LoVo (cell line): Measurements from ENCODE around the gene PAFAH1B1.
"Not testable (repeated sequence)": the region's sequence is repeated elsewhere in the genome, so short reads cannot be mapped to it uniquely, and the experiment has no call there.

Experiments used
- DNase-seq: peaks from one replicate; pipeline ENCODE4 v3.0.0-alpha.2; 2016; ENCODE audit warnings: low spot score

PAFAH1B1 gene

GRCh38 chr17:2635675-2636074 is 42.2 kb downstream of the PAFAH1B1 start:
- no peak for DNase-seq

DNA sequence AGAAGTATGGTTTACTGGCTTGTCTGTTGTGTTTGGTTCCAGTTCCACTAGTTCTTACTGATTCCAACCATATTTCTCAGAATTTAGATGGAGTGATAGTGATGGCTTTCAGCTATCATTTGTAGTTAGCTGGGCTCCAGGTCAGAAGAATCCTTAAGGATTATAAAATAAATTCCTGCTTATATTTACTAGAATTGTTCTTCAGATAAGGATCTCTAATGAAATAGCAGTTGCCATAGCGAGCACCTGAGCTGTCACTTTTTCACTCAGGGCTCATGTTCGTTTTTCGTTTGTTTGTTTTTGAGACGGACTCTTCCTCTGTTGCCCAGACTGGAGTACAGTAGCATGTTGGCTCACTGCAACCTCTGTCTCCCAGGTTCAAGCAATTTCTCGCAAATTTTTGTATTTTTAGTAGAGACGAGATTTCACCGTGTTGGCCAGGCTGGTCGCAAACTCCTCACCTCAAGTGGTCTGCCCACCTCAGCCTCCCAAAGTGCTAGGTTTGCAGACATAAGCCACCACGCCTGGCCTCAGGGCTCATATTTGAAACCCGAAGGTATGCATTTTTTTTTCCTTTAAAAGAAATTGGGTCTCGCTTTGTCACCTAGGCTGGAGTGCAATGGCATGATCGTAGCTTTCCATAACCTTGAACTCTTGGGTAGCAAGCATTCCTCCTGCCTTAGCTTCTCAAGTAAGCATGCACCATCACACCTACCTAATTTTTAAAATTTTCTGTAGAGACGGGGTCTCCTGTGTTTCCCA is 42.9 kb downstream of the PAFAH1B1 start:
- no peak for DNase-seq

DNA sequence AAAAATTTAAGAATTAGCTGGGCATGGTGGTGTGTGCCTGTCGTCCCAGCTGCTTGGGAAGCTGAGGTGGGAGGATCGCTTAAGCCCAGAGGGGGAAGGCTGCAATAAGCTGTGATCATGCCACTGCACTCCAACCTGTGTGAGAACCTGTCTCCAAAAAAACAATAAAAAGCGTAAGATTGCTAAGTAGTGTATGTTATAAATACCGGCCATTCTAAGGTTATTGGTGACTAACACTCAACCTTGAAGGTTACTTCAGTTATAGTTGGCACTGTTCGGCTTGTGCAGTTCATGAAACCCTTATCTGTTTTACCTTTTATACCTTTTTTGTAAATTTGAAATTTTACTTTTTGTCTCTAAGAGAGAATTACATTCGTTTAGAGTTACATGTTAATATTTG is 44.0 kb downstream of the PAFAH1B1 start:
- DNase-seq = no peak

- no peak for DNase-seq
These were observed 51.5 kb downstream of the PAFAH1B1 start for GRCh38 chr17:2644971-2645370.

GRCh38 chr17:2647957-2648356 is 54.5 kb downstream of the PAFAH1B1 start:
- no peak for DNase-seq

GRCh38 chr17:2649191-2649590 is 55.7 kb downstream of the PAFAH1B1 start:
- no peak for DNase-seq

- not testable (repeated sequence) for DNase-seq
These were observed 59.5 kb downstream of the PAFAH1B1 start for GRCh38 chr17:2652911-2653310.

DNA sequence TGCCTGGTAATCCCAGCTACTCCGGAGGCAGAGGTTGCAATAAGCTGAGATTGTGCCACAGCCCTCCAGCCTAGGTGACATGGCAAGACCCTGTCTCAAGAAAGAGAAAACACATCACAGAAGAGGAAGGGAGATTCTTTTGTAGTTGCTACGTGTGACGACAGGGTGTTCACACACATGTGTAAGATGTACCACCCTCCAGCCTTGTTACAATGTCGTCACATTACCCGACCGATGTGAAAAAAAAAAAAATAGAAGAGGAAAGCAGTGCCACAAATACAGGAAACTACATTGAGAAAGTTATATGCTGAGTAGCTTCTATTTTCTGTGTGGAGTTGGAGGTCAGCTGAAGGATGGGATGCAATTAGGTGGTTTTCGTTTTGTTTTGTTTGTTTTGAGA is 62.1 kb downstream of the PAFAH1B1 start:
- no peak for DNase-seq

DNA sequence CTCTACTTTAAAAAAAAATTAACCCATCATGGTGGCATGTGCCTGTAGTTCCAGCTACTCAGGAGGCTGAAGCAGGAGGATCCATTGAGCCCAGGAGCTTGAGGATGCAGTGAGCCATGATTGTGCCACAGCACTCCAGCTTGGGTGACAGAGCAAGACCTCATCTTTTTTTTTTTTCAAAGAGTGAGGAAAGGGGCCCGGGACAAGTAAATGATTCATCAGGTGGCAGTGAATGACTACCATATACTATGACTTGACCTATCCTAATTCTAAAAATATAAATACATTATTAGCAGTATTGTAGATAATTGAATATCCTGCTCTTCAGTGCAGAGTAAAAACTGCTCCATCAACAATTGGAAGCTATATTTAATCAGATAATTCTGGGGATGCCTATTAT is 62.8 kb downstream of the PAFAH1B1 start:
- no peak for DNase-seq

DNA sequence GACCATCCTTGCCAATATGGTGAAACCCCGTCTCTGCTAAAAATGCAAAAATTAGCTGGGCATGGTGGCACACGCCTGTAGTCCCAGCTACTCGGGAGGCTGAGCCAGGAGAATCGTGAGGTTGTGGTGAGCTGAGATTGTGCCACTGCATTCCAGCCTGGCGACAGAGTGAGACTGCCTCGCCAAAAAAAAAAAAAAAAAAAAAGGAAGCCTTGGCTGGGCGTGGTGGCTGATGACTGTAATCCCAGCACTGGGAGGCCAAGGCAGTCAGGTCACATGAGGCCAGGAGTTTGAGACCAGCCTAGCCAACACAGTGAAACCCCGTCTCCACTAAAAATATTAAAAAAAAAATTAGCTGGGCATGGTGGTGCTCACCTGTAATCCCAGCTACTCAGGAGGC is 65.9 kb downstream of the PAFAH1B1 start:
- peak; percentile 28 for DNase-seq

DNA sequence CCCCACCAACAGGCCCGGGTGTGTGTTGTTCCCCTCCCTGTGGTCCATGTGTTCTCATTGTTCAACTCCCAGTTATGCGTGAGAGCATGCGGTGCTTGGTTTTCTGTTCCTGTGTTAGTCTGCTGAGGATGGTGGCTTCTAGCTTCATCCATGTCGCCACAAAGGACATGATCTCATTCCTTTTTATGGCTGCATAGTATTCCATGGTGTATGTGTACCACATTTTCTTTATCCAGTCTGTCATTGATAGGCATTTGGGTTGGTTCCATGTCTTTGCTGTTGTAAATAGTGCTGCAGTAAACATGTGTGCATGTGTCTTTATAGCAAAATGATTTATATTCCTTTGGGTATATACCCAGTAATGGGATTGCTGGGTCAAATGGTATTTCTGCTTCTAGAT is 67.0 kb downstream of the PAFAH1B1 start:
- DNase-seq = not testable (repeated sequence)

GRCh38 chr17:2672026-2672425 is 78.6 kb downstream of the PAFAH1B1 start:
- no peak for DNase-seq

GRCh38 chr17:2679247-2679646 is 85.8 kb downstream of the PAFAH1B1 start:
- DNase-seq = not testable (repeated sequence)

DNA sequence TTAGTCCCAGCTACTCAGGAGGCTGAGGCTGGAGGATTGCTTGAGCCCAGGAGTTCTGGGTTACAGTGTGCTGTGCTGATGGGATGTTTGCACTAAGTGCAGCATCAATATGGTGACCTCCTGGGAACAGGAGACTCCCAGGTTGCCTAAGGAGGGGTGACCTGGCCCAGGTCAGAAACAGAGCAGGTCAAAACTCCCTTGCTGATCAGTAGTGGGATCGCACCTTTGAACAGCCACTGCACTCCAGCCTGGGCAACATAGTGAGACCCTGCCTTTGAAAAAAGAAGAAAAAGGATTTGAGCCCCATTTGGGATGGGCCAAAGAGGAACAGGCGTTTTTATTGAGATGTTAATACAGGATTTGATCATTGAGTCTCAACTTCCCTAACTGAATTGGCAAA is 87.5 kb downstream of the PAFAH1B1 start:
- DNase-seq = no peak

GRCh38 chr17:2681650-2682049 is 88.2 kb downstream of the PAFAH1B1 start:
- DNase-seq = no peak

GRCh38 chr17:2682176-2682938 is 88.9 kb downstream of the PAFAH1B1 start:
- DNase-seq = no peak

DNA sequence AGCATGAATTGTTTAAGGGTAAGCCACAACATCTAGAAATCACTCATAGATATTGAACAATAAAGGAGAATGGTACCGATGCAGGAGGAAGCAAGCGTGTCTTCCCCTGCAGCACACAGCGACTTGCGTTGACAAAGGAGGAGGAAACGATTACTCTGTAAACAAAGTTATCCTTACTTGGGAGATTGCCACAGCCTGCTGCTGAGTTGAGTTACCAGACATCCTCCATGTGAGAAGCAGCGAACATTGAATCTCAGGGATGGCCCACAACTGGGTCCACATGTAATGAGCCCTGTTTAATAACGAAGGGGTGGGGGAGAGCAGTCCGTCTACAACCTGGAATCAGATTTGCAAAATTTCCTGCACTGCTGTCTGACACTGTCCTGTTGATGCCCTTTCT is 90.5 kb downstream of the PAFAH1B1 start:
- DNase-seq = no peak

GRCh38 chr17:2684549-2684948 is 91.1 kb downstream of the PAFAH1B1 start:
- no peak for DNase-seq

DNA sequence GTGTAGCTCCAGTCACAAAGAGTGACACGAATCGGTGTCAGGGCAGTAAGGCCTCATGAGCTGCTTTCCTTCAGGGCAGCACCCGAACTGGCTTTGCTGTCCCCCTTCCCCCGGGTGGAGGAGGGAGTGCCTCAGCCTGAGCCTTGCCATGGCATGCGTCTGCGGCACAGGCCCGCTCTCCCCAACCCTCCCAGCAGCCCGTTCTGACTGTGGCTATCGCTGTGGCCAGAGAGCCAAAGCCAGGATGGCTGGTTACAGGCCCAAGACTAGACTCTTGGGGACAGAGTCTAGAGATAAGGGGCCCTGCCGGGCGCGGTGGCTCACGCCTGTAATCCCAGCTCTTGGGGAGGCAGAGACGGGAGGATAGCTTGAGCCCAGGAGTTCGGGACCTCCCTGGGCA is 92.2 kb downstream of the PAFAH1B1 start:
- no peak for DNase-seq

DNA sequence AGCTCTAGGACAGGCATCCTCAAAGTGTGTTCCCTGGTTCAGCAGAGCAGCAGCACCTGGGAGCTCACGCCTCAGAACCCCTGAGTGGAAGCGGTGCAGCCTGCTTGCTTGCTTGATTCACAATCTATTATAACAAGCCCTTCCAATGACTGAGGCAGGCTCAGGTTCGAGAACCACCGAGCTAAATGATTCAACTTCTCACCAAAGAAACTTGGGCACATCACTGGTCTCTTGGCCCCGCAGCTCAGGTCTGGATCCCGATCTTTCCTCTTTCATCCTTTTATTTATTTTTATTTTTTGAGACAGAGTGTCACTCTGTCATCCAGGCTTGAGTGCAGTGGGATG is 93.6 kb downstream of the PAFAH1B1 start:
- no peak for DNase-seq

DNA sequence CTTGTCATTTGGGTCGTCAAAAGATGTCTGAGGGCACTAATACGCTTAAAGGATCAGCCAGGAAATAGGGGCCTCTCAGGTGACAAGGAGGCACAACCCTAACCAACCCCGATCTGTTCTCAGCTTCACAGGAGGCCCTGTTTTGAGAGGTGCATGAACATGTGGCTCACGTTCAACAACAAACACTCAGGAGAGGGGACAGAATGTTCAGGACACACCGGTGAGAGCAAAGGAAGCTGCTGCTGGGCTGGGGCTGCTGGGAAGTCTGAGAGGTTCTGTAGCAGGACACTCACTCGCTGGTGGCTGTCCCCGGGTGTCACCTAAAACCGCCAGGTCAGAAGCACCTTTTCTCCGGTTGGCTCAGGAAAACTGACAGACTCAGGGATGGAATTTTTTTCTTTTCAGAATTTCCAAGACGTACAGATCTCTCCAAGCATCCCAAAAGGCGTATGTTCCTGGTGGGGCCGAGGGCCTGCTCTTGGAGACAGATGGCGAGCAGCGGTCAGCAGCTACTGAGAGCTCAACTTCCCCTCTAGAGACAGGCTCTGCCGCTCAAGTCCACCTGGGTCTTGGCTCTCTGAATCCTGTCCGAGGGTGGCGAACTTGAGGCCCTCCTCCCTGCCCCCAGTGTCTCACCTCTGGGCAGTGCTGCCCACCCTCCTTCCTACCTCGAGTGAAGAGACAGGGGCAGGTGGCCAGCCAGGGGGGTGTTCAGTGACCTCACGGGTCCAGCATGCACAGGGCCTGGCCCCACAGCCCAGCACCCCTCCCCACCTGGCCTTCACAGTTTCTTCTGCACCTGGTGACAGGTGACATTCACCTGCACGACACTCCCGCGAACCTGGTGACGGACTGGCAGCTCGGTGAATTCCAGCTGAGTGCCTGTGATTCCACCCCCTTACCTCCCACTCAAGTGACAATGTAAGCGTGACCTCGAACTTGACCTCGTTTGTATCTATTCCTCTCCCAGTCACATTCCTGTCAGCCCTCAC is 95.2 kb downstream of the PAFAH1B1 start:
- no peak for DNase-seq

- DNase-seq = no peak
These were observed 96.1 kb downstream of the PAFAH1B1 start for GRCh38 chr17:2689411-2690164.
